GM19395 (cell line): ENCODE data around the gene RAMACL.
A peak's percentile ranks its signal among the peaks of the same experiment; 100 is the strongest.
"Not testable (repeated sequence)": the region's sequence is repeated elsewhere in the genome, so short reads cannot be mapped to it uniquely, and the experiment has no call there.

Experiments used
- ATAC-seq: cut with Tn5 transposase; IDR thresholded peaks from one replicate; pipeline ENCODE4 v1.9.1; 2021; ENCODE audit warnings: mild to moderate bottlenecking, moderate library complexity; ENCODE audit not compliant: unreplicated experiment

RAMACL gene

DNA sequence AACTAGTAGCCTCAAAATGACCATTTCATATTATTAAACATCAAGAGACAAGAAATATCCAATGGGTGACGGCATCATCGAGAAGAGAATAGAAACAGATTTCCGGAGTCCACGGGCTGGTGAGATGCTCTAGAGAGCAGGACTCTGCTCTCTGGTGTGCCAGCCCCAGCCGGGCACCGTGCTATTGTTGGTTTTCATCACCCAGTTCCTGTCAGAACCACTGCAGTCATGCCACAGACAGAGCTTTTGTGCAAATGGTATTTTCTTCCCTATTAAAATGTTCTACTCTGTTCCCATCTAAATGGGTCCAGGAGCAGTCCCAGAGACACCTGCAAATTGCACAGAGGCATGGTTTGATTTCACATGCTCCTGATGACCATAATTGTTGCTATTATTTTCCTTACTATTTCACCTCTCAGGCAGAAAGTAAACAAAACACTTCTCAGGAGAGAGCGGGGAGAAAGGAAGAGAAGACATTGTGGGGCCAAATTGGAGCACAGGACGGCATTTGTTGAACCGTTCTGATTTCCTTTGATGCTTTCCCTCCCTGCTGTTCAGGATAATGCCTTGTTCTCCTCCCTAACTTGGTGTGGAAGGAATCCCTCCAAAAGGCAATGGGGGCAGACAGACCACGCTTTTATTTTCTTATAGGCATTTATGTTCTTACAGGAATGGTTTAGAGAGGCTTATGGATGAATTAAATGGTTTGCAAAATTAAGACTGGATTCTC is 11.4 kb upstream of the RAMACL start:
- ATAC-seq: no peak

DNA sequence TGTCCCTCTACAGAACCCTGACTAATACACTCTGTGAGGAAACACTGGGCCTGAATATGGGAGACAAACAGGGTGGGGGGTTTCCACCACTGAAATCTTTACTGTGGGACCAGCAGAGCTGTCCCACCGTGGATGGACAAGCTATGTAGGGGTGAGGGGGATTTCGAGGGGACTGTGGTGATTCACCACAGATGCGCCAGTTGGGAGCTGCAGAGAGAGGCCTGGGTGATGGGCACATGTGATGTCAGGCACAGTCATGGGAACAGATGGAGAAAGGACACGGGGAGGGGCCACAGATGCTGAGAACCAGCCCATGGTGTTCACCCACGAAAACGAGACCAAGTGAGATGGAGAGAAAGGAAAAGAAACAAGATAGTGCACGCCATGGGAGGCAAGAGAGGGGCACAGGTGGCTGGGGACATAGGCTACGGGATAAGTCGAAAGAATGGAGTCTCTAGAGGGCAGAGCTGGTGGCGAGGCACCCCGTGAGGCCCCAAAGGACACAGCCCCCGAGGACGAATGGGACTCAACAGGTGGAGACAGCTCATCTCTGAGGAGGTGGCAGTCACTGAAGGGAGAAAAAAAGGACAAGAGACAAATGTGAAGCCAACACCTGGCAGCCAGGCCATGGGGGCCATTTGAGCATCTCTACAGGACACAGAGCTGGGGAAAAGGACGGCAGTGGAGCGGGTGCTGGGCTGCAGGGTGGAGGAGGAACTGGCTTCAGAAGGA is 10.5 kb upstream of the RAMACL start:
- ATAC-seq: no peak

DNA sequence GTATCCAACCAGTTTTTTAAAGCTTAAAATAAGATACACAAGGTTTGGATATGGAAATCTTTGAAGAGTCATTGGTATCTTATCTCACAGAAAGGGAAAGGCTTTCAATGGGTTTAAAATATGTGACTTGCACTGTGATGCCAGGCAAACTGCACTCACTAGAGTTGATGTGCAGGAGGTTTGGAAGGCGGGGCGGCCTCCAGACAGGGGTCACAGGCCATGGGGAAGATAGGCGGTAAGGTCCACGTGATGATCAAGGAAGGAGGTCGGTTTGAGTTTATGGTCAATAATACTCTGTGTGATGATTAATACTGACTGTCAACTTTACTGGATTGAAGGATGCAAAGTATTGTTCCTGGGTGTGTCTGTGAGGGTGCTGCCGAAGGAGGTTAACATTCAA is 9.5 kb upstream of the RAMACL start:
- no peak for ATAC-seq

DNA sequence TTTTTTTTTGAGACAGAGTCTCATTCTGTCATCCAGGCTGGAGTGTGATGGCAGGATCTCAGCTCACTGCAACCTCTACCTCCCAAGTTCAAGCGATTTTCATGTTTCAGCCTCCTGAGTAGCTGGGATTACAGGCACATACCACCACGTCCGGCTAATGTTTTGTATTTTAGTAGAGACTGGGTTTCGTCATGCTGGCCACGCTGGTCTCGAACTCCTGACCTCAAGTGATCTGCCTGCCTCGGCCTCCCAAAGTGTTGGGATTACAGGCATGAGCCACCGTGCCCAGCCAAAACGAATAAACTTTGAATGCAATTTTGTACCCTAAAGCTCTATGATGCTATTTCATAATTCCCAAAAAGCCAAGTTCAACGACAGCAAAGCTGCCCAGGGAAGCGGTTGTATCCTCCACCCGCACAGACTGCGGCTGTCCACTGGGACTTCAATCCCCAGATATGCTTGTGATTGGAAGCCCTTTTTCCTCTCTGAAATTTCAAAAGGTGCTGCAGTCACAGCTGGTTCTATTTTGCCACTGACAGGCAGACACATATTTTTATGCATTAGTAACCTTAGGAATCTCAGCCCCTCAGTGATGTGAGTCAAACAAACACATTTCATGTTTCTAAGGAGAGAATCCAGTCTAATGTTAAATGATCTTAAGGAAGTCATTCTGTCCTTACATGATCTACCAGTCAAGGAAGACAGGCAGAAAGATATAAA is 8.7 kb upstream of the RAMACL start:
- no peak for ATAC-seq

GRCh38 chr6:166592821-166593220 is 6.3 kb upstream of the RAMACL start:
- no peak for ATAC-seq

DNA sequence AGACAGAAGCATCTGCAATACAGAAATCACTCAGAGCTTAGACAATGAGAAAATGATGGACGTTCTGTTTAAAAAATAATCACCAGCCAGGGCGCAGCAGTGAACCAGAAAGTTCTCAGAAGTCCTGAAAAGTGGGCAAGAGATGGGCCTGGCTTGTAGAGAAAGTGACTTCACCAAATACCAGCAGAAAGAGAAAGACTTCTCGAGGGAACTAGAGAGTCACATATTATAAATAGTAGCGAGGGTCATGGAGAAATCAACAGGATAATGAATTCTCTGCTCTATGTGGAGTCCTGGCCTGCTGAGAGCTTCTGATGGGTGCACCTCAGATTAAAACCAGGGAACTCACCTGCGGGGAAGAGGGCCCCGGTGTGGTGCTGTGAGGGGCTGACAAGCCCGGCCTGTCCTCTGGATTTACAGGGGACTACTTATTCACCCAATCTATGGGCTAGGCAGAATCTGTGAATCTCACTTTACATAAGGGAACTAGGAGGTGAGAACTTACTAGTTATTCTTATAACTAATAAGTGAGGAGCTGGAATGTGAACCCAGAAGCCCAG is 5.6 kb upstream of the RAMACL start:
- ATAC-seq: no peak

DNA sequence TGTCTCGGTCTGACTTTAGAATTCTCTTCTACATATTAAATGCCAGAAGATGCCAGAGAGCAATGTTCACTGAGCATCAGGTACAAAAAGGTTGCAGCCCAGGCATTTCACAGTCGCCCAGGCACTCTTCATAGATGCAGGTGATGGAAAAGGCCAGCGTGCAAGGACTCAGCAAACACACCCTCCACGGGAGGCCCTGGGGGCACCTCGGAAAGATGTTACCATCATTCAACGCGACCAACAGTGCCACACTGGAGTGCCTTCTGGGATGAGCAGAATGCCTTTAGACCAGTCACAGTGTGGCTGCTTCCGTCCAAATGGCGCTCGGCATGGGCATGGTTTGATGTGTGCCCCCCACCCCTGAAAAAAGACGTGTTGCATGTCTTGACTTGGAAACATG is 4.5 kb upstream of the RAMACL start:
- no peak for ATAC-seq

GRCh38 chr6:166589786-166590574 is 3.5 kb upstream of the RAMACL start:
- no peak for ATAC-seq

- no peak for ATAC-seq
These were observed 2.9 kb upstream of the RAMACL start for GRCh38 chr6:166589337-166589731.

- peak; percentile 26 for ATAC-seq
These were observed 2.3 kb upstream of the RAMACL start for GRCh38 chr6:166588691-166589336.

- peak; percentile 82 for ATAC-seq
These were observed 1.3 kb upstream of the RAMACL start for GRCh38 chr6:166587631-166588413.

DNA sequence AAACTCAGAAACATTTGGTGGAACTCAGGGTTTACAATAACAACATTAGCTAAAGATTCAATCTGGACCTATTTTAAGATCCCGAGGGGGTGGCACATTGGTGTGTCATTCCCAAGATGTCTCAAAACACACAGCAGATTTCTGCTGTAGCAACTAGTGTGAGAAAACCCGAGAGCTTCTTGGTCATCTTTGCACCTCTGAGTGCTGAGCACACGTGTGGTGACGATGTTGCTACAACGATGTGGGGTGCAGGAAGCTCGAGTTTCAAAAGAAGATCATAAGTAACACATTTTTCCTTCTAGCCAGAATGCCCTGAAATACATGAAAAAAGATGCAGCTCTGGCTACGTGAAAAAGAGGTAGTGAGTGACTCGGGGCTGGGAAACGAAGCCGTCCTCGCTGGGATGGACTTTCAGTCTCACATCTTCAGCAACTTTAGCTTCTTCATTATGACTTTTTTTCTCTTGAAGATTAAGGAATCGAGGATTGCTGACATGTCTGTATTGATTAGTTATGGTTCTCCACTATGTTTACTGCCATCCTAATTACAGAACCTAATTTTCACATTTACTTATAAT is 1.5 kb downstream of the RAMACL start:
- ATAC-seq: no peak

GRCh38 chr6:166584155-166584554 is 2.3 kb downstream of the RAMACL start:
- no peak for ATAC-seq

GRCh38 chr6:166583230-166583965 is 3.1 kb downstream of the RAMACL start:
- no peak for ATAC-seq

DNA sequence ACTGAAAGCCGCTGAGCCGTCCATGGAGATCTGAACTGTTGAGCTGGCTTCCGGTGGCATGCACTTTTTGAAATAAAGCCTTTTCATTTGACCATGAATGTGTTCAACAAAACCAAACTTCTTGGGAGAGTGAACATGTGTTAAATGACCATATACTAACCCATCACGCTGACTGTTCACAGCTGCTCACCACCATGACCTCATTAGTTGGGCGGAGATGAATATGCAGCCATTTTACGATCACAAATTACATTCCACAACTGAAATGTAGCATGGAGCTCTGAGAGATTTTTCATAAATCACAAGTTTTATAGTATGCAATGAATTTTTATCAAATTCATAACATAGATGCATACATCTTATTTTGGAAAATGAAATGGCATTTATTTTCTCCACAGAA is 4.2 kb downstream of the RAMACL start:
- no peak for ATAC-seq

- ATAC-seq: not testable (repeated sequence)
These were observed 4.7 kb downstream of the RAMACL start for GRCh38 chr6:166581801-166582200.

- no peak for ATAC-seq
These were observed 5.4 kb downstream of the RAMACL start for GRCh38 chr6:166581091-166581511.
